T-cell (primary cell): Measurements from ENCODE around the gene FCGR3B. TPM values are rescaled to one million over a fixed set of nuclear protein-coding genes. Genes with fewer than 3 reads are reported as not detected.

Experiments used
- total RNA-seq, 35 experiments: library from RNA in 6 of 35; stranded (reverse) in 6 of 35; fragments of 120-200 nt in 1 of 35; gene quantifications; one replicate each; pipeline versions ENCODE4 v1.2.1 to v1.2.4 and lab custom pipeline; 2013 to 2026

Gene FCGR3B
- total RNA-seq, 5 donors from 2014 or later (not counting 1 experiment from before 2014, with no cell fraction given) = 0.42 to 0.88 (median 0.60) TPM; not detected in 2

Other genes starting within 250 kb of the FCGR3B start
- under 1 TPM; 0.49 to 0.80 (median 0.72) TPM for gene FCGR2A, start 125.7 kb downstream of the FCGR3B start, total RNA-seq
- 10 to 100 TPM in 1 of 5 donors, 1 to 10 TPM in 2, under 1 TPM in 1, not detected in 1; 0.30 to 22.7 (median 5.7) TPM for gene HSPA6, start 106.6 kb downstream of the FCGR3B start, total RNA-seq
- 10 to 100 TPM in 1 of 5 donors, 1 to 10 TPM in 4; 3.8 to 43.9 (median 4.9) TPM for gene FCGR3A, start 81.4 kb downstream of the FCGR3B start, total RNA-seq
- 1 to 10 TPM in 4 of 5 donors, under 1 TPM in 1; 0.80 to 3.9 (median 1.7) TPM for gene FCGR2B, start 32.0 kb upstream of the FCGR3B start, total RNA-seq
- 1 to 10 TPM in 3 of 5 donors, under 1 TPM in 2; 0.68 to 6.5 (median 2.7) TPM for gene FCRLA, start 76.1 kb upstream of the FCGR3B start, total RNA-seq
- 1 to 10 TPM in 1 of 5 donors, under 1 TPM in 4; 0.48 to 1.1 (median 0.75) TPM for gene FCRLB, start 90.4 kb upstream of the FCGR3B start, total RNA-seq
- 10 to 100 TPM; 18.9 to 33.5 (median 29.1) TPM for gene DUSP12, start 118.6 kb upstream of the FCGR3B start, total RNA-seq
- gene ATF6, start 135.1 kb upstream of the FCGR3B start, total RNA-seq = 10 to 100 TPM; 18.7 to 27.6 (median 21.9) TPM